WTC11 (cell line): ENCODE measurements around the gene EMSY.

Source experiments
- ELF4 ChIP-seq: sonication (generic); formaldehyde crosslinking; IDR thresholded peaks from 2 replicates; pipeline ENCODE4 v1.8.1; 2022; ENCODE audit warnings: low read depth, mild to moderate bottlenecking, moderate library complexity, missing genetic modification reagents
- ETV6 ChIP-seq: sonication (generic); formaldehyde crosslinking; IDR thresholded peaks from 2 replicates; pipeline ENCODE4 v1.8.1; 2022; ENCODE audit warnings: mild to moderate bottlenecking, missing genetic modification reagents
- JUN ChIP-seq: sonication (generic); formaldehyde crosslinking; IDR thresholded peaks from 2 replicates; pipeline ENCODE4 v1.8.0; 2023; ENCODE audit warnings: mild to moderate bottlenecking, missing genetic modification reagents
- NFE2L1 ChIP-seq: sonication (generic); formaldehyde crosslinking; IDR thresholded peaks from 2 replicates; pipeline ENCODE4 v1.8.1; 2023; ENCODE audit warnings: missing genetic modification reagents
- RELA ChIP-seq: sonication (generic); formaldehyde crosslinking; IDR thresholded peaks from 2 replicates; pipeline ENCODE4 v1.8.1; 2022; ENCODE audit warnings: missing genetic modification reagents, mild to moderate bottlenecking, borderline replicate concordance
- SP1 ChIP-seq: sonication (generic); formaldehyde crosslinking; conservative IDR thresholded peaks from 2 replicates; pipeline ENCODE4 v1.8.1; 2022; ENCODE audit warnings: missing genetic modification reagents
- TP53 ChIP-seq: sonication (generic); formaldehyde crosslinking; IDR thresholded peaks from 2 replicates; pipeline ENCODE4 v1.8.1; 2023; ENCODE audit warnings: mild to moderate bottlenecking, missing genetic modification reagents
- TF ChIP-seq, protein P1 (sequence below): fragments of 250-450 bp; sonication (Bioruptor Pico); IDR thresholded peaks from 2 replicates; pipeline ENCODE4 v2.1.2; 2022; ENCODE audit warnings: mild to moderate bottlenecking, moderate library complexity
- TF ChIP-seq, protein P2 (sequence below): fragments of 200-600 bp; IDR thresholded peaks from 2 replicates; pipeline ENCODE4 v1.8.0; 2022; ENCODE audit warnings: antibody characterized with exemption
- TF ChIP-seq, protein P3 (sequence below): sonication (generic); formaldehyde crosslinking; IDR thresholded peaks from 2 replicates; pipeline ENCODE4 v1.8.1; 2022; ENCODE audit warnings: low read depth, mild to moderate bottlenecking, moderate library complexity, missing genetic modification reagents, borderline replicate concordance
- TF ChIP-seq, protein P4 (sequence below): sonication (generic); formaldehyde crosslinking; IDR thresholded peaks from 2 replicates; pipeline ENCODE4 v1.8.1; 2022; ENCODE audit warnings: low read depth, missing genetic modification reagents, borderline replicate concordance
- TF ChIP-seq, protein P5 (sequence below): sonication (generic); formaldehyde crosslinking; IDR thresholded peaks from 2 replicates; pipeline ENCODE4 v1.8.0; 2022; ENCODE audit warnings: mild to moderate bottlenecking, missing genetic modification reagents

DNA sequence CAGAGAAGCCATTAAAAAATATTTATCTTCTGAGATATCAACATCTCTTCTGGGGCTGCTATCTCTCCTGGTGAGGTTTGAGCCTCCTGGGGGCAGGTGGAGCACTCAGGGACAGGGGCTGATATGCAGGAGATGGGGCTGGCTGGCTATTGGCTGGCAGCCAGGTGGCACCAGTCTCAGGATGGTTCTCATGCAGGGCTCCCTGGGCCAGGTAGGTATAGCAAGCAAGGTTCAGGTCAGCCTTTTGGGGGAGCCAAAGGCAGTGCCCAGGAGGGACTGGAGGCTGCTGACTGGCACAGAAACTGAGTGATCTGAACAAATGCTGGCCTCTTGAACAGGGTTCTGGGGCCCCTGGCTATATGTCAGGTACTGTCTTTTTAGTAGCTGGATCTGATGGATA lies 29.7 kb upstream of the EMSY start:
- TF ChIP-seq, protein P1, sequence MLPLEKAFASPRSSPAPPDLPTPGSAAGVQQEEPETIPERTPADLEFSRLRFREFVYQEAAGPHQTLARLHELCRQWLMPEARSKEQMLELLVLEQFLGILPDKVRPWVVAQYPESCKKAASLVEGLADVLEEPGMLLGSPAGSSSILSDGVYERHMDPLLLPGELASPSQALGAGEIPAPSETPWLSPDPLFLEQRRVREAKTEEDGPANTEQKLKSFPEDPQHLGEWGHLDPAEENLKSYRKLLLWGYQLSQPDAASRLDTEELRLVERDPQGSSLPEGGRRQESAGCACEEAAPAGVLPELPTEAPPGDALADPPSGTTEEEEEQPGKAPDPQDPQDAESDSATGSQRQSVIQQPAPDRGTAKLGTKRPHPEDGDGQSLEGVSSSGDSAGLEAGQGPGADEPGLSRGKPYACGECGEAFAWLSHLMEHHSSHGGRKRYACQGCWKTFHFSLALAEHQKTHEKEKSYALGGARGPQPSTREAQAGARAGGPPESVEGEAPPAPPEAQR (CRISPR knock-in tag), result no peak
- TF ChIP-seq, protein P2, sequence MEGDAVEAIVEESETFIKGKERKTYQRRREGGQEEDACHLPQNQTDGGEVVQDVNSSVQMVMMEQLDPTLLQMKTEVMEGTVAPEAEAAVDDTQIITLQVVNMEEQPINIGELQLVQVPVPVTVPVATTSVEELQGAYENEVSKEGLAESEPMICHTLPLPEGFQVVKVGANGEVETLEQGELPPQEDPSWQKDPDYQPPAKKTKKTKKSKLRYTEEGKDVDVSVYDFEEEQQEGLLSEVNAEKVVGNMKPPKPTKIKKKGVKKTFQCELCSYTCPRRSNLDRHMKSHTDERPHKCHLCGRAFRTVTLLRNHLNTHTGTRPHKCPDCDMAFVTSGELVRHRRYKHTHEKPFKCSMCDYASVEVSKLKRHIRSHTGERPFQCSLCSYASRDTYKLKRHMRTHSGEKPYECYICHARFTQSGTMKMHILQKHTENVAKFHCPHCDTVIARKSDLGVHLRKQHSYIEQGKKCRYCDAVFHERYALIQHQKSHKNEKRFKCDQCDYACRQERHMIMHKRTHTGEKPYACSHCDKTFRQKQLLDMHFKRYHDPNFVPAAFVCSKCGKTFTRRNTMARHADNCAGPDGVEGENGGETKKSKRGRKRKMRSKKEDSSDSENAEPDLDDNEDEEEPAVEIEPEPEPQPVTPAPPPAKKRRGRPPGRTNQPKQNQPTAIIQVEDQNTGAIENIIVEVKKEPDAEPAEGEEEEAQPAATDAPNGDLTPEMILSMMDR, result no peak
- TF ChIP-seq ELF4 (CRISPR knock-in tag) (no peak), TP53 (CRISPR knock-in tag) (no peak), ETV6 (CRISPR knock-in tag) (no peak), SP1 (no peak), JUN (no peak), RELA (CRISPR knock-in tag) (no peak), NFE2L1 (CRISPR knock-in tag) (no peak)
- TF ChIP-seq, protein P3, sequence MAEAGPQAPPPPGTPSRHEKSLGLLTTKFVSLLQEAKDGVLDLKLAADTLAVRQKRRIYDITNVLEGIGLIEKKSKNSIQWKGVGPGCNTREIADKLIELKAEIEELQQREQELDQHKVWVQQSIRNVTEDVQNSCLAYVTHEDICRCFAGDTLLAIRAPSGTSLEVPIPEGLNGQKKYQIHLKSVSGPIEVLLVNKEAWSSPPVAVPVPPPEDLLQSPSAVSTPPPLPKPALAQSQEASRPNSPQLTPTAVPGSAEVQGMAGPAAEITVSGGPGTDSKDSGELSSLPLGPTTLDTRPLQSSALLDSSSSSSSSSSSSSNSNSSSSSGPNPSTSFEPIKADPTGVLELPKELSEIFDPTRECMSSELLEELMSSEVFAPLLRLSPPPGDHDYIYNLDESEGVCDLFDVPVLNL, result no peak
- TF ChIP-seq, protein P4, sequence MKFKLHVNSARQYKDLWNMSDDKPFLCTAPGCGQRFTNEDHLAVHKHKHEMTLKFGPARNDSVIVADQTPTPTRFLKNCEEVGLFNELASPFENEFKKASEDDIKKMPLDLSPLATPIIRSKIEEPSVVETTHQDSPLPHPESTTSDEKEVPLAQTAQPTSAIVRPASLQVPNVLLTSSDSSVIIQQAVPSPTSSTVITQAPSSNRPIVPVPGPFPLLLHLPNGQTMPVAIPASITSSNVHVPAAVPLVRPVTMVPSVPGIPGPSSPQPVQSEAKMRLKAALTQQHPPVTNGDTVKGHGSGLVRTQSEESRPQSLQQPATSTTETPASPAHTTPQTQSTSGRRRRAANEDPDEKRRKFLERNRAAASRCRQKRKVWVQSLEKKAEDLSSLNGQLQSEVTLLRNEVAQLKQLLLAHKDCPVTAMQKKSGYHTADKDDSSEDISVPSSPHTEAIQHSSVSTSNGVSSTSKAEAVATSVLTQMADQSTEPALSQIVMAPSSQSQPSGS, result no peak
- TF ChIP-seq, protein P5, sequence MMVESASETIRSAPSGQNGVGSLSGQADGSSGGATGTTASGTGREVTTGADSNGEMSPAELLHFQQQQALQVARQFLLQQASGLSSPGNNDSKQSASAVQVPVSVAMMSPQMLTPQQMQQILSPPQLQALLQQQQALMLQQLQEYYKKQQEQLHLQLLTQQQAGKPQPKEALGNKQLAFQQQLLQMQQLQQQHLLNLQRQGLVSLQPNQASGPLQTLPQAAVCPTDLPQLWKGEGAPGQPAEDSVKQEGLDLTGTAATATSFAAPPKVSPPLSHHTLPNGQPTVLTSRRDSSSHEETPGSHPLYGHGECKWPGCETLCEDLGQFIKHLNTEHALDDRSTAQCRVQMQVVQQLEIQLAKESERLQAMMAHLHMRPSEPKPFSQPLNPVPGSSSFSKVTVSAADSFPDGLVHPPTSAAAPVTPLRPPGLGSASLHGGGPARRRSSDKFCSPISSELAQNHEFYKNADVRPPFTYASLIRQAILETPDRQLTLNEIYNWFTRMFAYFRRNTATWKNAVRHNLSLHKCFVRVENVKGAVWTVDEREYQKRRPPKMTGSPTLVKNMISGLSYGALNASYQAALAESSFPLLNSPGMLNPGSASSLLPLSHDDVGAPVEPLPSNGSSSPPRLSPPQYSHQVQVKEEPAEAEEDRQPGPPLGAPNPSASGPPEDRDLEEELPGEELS (CRISPR knock-in tag), result no peak
